ENCODE data around the gene DAP.
"Not testable (repeated sequence)": the region's sequence is repeated elsewhere in the genome, so short reads cannot be mapped to it uniquely, and the experiment has no call there.

The DAP gene

DNA sequence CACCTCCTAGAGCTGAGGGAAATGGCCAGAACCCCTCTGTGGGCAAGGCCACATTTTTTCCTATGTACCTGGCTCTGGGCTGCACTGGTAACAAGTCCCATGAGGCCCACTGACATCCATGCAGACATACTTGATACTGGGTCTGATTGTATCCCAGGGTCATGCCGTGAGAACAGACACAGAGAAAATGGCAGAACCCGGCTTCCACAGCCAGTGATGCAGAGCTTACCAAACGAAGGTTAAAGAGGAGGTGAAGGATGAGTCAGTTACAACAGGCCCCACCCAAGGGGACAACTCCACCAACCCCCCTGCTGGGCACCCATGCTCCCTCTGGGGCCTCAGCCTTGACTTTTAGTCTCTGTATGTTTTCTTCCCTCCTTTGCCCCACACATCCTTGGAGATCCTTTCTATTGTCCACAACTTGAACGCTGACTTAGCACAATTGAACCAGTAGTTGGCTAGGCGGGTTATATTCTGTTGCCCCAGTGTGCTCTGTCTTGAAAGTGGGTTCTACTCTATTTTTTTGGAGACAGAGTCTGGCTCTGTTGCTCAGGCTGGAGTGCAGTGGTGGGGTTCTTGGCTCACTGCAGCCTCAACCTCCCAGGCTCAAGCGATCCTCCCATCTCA is 93.5 kb downstream of the DAP start:
- peak; percentile 60 for DNase-seq (ENCODE audit: low spot score)
- H3K27ac ChIP-seq: no peak overlapping the region
- no peak overlapping the region for H3K4me3 ChIP-seq
- TF ChIP-seq, protein P1, sequence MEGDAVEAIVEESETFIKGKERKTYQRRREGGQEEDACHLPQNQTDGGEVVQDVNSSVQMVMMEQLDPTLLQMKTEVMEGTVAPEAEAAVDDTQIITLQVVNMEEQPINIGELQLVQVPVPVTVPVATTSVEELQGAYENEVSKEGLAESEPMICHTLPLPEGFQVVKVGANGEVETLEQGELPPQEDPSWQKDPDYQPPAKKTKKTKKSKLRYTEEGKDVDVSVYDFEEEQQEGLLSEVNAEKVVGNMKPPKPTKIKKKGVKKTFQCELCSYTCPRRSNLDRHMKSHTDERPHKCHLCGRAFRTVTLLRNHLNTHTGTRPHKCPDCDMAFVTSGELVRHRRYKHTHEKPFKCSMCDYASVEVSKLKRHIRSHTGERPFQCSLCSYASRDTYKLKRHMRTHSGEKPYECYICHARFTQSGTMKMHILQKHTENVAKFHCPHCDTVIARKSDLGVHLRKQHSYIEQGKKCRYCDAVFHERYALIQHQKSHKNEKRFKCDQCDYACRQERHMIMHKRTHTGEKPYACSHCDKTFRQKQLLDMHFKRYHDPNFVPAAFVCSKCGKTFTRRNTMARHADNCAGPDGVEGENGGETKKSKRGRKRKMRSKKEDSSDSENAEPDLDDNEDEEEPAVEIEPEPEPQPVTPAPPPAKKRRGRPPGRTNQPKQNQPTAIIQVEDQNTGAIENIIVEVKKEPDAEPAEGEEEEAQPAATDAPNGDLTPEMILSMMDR (IDR thresholded peaks at IDR 0.05): no peak

DNA sequence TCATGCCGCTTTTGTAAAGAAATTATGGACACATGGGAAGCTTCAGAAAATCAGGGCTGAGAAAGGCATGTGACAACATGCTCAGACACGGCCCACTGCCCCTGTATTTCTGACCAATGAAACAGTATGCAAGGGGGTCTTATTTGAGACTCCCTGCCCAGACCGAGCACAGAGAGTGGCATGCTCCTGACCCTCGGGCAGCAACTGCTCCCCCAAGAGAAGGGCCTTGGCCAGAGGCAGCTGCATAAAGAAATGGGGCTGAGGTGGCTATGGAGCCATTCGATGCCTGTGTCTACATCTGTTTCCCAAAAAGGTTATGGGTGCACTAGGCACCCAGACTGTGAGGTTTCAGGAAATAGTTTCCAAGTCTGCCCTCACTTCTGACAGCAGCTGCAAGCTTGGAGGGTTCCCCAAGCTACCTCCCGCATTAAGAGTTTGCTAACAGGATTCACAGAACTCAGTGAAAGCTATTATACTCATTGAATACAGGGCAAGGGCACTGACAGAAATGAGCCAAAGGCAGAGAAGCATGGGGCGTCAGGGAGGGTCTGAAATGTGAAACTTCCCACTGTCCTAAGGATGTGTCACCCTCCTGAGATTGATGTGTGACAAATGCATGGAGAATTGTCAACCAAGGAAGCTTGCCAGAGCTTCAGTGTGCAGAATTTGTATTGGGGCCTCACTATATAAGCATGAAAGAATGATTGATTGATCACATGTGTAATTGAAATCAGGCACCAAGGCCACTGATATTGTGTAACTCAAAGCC is 94.3 kb downstream of the DAP start:
- TF ChIP-seq, protein P1 (IDR thresholded peaks at IDR 0.05): no peak
- Histone ChIP-seq H3K4me3 (no peak overlapping the region), H3K27ac (no peak overlapping the region)
- no peak for DNase-seq (ENCODE audit: low spot score)

DNA sequence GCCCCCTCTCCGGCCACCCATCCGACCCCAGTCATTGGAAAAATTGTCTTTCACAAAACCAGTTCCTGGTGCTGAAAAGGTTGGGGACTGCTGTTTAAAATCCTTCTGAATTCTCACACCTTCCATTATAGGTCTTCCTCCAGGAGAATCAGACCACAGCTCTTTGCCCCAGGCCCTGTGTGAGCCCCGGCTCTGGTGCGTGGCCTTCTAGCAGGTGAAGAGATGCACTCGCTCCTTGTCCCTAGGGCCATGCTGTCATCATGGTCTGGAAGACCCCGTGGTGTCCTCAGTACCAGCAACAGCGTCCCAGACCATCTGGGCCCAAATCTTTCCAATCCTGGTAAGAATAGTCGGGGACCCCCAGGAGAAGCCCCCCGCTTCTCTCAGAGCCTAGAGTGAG is 95.2 kb downstream of the DAP start:
- H3K27ac ChIP-seq: no peak overlapping the region
- TF ChIP-seq, protein P1 (IDR thresholded peaks at IDR 0.05): no peak
- H3K4me3 ChIP-seq: no peak overlapping the region
- no peak for DNase-seq (ENCODE audit: low spot score)

DNA sequence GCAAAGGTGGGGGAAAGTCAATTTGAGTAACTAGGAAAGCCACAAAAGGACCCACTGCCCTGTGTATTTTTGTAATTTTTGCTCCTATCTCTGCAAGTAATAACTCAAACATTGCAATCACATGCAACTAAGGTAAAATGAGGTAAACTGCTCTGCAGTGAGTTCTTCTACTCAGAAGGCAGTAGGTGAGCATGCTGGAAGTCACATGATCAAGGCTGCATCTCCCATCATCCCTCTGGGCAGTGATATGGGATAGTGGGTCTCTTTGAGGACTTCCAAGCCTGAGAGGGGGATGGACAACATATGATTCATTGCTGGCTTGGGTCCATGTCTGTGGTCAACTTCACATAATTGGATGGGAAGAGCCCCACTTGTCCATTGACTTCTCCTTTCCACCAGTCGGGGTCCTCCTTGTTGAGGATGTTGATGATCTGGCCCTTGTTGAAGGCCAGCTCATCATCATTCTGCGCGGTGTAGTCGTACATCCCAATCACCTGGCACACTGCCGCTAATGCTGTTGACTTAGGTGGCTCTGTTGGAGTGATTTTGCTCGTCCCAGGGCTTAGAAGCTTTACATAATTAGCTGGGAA is 96.8 kb downstream of the DAP start:
- peak; percentile 36 for DNase-seq (ENCODE audit: low spot score)
- H3K4me3 ChIP-seq, H3K27ac ChIP-seq: not testable (repeated sequence)

DNA sequence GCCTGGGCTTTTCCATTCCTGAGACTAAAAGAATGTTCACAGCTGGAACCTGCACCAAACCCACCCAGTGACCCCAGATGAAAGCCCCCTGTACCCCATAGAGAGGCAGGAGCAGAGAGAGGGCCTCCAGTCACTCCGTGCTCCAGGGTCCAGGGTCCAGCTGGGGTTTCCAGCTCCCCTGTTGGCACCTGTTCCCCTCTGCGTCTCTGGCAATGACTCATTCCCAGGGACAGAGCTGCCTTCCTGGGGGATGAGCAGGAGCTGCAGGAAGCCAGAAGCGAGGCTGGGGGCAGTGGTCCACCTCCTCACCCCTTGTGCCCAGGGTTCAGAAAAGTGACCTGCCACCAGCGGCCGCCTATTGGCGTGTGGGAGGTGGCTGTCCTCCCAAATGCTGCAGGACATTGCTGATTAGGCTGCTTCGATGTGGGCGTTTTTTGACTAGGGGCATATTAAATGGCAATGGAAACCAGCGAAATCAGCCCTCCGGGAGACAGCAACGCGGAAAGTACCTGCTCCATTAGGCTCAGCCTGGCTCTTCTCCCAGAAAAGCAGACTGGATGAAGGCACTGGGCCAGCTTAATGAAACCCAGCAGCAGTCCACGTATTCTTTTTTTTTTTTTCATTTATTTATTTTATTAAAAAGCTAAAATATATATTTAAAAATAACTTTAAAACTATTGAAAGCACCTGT is 97.4 kb downstream of the DAP start:
- Histone ChIP-seq H3K4me3 (no peak overlapping the region), H3K27ac (no peak overlapping the region)
- TF ChIP-seq, protein P1 (IDR thresholded peaks at IDR 0.05): no peak
- peak; percentile 62 for DNase-seq (ENCODE audit: low spot score)

DNA sequence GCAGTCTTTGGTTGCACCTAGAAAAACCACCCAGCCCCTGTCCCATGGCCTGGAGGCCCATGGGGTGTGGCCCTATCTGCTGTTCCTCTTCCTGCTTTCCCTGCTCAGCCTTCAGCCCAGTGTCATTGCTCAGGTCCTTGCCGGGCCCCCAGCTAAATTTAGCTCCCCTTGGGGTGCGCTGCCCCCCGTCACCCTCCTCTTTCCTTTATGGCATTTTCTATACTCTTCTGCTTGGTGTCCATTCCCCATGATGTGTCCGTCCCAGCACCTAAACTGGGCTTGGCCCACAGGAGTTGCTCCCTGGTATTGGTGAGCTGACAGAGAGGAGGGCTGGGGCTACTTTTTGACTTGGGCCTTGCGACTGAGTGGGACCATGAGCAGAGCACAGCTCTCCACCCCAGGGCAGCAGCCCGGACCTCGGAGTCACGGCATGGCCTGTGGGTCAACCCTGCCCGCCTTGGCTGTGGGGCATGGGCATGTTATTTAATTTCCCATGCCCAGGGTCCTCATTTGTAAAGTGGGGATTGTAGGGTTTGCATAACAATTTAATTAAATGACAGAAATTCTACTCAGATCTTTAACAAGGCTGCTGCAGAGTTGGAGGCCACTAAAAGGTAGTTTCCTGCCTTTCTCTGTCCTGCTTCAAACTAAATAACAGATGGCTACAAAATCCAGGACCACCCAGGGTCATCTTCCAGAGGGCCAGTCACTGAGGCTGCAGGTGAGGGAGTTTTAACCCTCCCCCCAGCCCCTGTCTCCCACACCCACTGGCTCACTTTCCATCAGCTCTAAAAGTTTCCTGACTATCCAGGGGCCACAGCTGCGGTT is 98.2 kb downstream of the DAP start:
- TF ChIP-seq, protein P1 (IDR thresholded peaks at IDR 0.05): no peak
- DNase-seq (ENCODE audit: low spot score): peak; percentile 56
- Histone ChIP-seq H3K4me3 (no peak overlapping the region), H3K27ac (no peak overlapping the region)

DNA sequence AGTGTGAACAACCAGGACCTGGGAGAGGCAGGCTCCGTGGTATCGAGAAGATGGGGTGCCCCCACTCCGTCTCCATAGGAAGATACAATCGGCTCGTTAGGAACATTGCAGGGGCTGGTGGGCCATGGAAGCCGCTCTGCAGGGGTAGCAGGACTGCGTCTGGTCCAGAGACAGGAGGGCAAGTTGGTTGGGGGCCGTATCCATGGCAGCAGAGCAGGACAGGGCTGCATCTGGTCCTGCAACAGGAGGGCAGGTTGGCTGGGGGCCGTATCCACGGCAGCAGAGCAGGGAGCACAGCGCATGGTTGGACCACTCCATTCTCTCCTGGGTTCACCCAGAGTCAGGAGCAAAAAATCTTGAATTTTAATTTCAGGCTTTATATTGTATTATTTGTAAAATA is 99.0 kb downstream of the DAP start:
- DNase-seq (ENCODE audit: low spot score): no peak
- H3K4me3 ChIP-seq: no peak overlapping the region
- no peak overlapping the region for H3K27ac ChIP-seq
- TF ChIP-seq, protein P1 (IDR thresholded peaks at IDR 0.05): no peak

Data from coronary artery (tissue), 2 donors.